Right cardiac atrium (tissue), 5 donors: ENCODE data around the gene SBK1. TPM values are rescaled to one million over a fixed set of nuclear protein-coding genes. Genes with fewer than 3 reads are reported as not detected.

Source experiments
- ATAC-seq, 2 donors: fragments of 200-7000 bp; cut with Tn5 transposase; one replicate each; pipeline versions ENCODE4 v1.8.0 to v1.9.1; 2020; ENCODE audit warnings: moderate library complexity in 2 of 2, mild to moderate bottlenecking in 1 of 2
- DNase-seq, 3 donors: peaks; one replicate each; pipeline ENCODE4 v3.0.0-alpha.2; 2020
- H3K27ac ChIP-seq: one replicate; pipeline ENCODE4 v1.5.1; 2013; ENCODE audit warnings: mild to moderate bottlenecking, low read length, control low read depth, moderate library complexity
- H3K27me3 ChIP-seq: one replicate; pipeline ENCODE4 v1.6.1; 2013; ENCODE audit not compliant: control insufficient read depth, insufficient read depth
- H3K4me1 ChIP-seq: one replicate; pipeline ENCODE4 v1.6.1; 2013; ENCODE audit warnings: low read length; ENCODE audit not compliant: control insufficient read depth, insufficient read depth
- H3K4me3 ChIP-seq: one replicate; pipeline ENCODE4 v1.5.1; 2013; ENCODE audit warnings: low read length, control low read depth
- H3K9me3 ChIP-seq: one replicate; pipeline ENCODE4 v1.6.1; 2013; ENCODE audit warnings: low read length; ENCODE audit not compliant: control insufficient read depth
- WGBS: extraction: QIAGEN DNeasy Blood & Tissue Kit; methylation state at CpG from one replicate; pipeline ENCODE4 v1.1.7; 2013; 5-methylcytosine and 5-hydroxymethylcytosine counted together
- intact Hi-C, 4 donors: fragments of 100-400 bp; cut with DNase I; formaldehyde crosslinking; loops; one replicate each; pipeline versions ENCODE4 v1.11.0 to v1.14.0; 2022 to 2023
- polyA plus RNA-seq: library from polyadenylated mRNA; stranded (reverse); fragments of 200-250 nt; gene quantifications from one replicate; pipeline ENCODE4 v1.2.3, GENCODE V29; 2013
- total RNA-seq, 4 donors: library from RNA; stranded (reverse); fragmentation: NEBNext Ultra II Directional; extraction: Animal tissue kit (Norgen Biotek cat#: 25700); gene quantifications; one replicate each; pipeline ENCODE4 v1.2.1, GENCODE V29; 2021
- donor health status: healthy with polysubstance abuse.
- donor health status: DM: no; HTN: yes; CAD: no.
- donor health status: DM: no; HTN: no; CAD: no.
- donor health status: DM: no; HTN: yes; CAD: no; lungs with severe emphysema.
- donor health status: DM: yes; HTN: yes; CAD: no.

Gene SBK1
- total and polyA plus RNA-seq, 5 donors: 0.19 to 1.3 (median 1.2) TPM

- intact Hi-C loops: no loop called here
- DNase-seq (no peak), ATAC-seq (no peak)
- no peak overlapping the region for H3K4me3 ChIP-seq
- WGBS: 77% methylated on average over 11 of the region's 11 CpGs
- H3K4me1 ChIP-seq: no peaks in the 10 kb centered on the region
- no peak overlapping the region for H3K27ac ChIP-seq
- H3K9me3 ChIP-seq: no peaks in the 10 kb centered on the region
- H3K27me3 ChIP-seq: no peaks in the 10 kb centered on the region
Measured at GRCh38 chr16:28295276-28295675, 3.0 kb downstream of the SBK1 start.

GRCh38 chr16:28297308-28297707 is 5.0 kb downstream of the SBK1 start:
- Histone ChIP-seq H3K4me3 (no peak overlapping the region), H3K4me1 (no peaks in the 10 kb centered on the region), H3K9me3 (no peaks in the 10 kb centered on the region), H3K27ac (no peak overlapping the region), H3K27me3 (no peaks in the 10 kb centered on the region)
- WGBS: 47% methylated on average over 2 of the region's 2 CpGs
- DNase-seq: no peak
- ATAC-seq: no peak
- intact Hi-C loops: no loop called here

- ATAC-seq (no peak), DNase-seq (no peak)
- Histone ChIP-seq H3K9me3 (no peaks in the 10 kb centered on the region), H3K4me3 (no peak overlapping the region), H3K27ac (no peak overlapping the region), H3K27me3 (no peaks in the 10 kb centered on the region), H3K4me1 (no peaks in the 10 kb centered on the region)
- WGBS: 51% methylated on average over 11 of the region's 11 CpGs
- intact Hi-C loops: no loop called here
Measured at GRCh38 chr16:28297784-28298510, 5.6 kb downstream of the SBK1 start.

- intact Hi-C loops: no loop called here
- ATAC-seq (no peak), DNase-seq (no peak)
- Histone ChIP-seq H3K27me3 (no peaks in the 10 kb centered on the region), H3K4me1 (no peaks in the 10 kb centered on the region), H3K4me3 (no peak overlapping the region), H3K27ac (no peak overlapping the region), H3K9me3 (no peaks in the 10 kb centered on the region)
- 65% methylated on average over 4 of the region's 4 CpGs for WGBS
Measured at GRCh38 chr16:28298511-28298878, 6.2 kb downstream of the SBK1 start.

- H3K4me3 ChIP-seq: no peak overlapping the region
- 90% methylated on average over 5 of the region's 5 CpGs for WGBS
- H3K27me3 ChIP-seq: no peaks in the 10 kb centered on the region
- H3K27ac ChIP-seq: no peak overlapping the region
- DNase-seq (no peak), ATAC-seq (no peak)
- intact Hi-C loops: no loop called here
- H3K4me1 ChIP-seq: no peaks in the 10 kb centered on the region
- H3K9me3 ChIP-seq: no peaks in the 10 kb centered on the region
Measured at GRCh38 chr16:28300327-28300726, 8.0 kb downstream of the SBK1 start.

GRCh38 chr16:28301154-28301553 is 8.8 kb downstream of the SBK1 start:
- WGBS: 58% methylated on average over 6 of the region's 6 CpGs
- no peaks in the 10 kb centered on the region for H3K9me3 ChIP-seq
- H3K4me1 ChIP-seq: no peaks in the 10 kb centered on the region
- no peak overlapping the region for H3K4me3 ChIP-seq
- intact Hi-C loops: no loop called here
- H3K27me3 ChIP-seq: no peaks in the 10 kb centered on the region
- peak; percentile 28 to 39 for ATAC-seq
- H3K27ac ChIP-seq: no peak overlapping the region
- no peak for DNase-seq

- 84% methylated on average over 2 of the region's 2 CpGs for WGBS
- DNase-seq: no peak
- intact Hi-C loops: no loop called here
- ATAC-seq: no peak
- Histone ChIP-seq H3K9me3 (no peaks in the 10 kb centered on the region), H3K4me3 (no peak overlapping the region), H3K27me3 (no peaks in the 10 kb centered on the region), H3K27ac (no peak overlapping the region), H3K4me1 (no peaks in the 10 kb centered on the region)
Measured at GRCh38 chr16:28301620-28302019, 9.3 kb downstream of the SBK1 start.

- intact Hi-C loops: no loop called here
- Histone ChIP-seq H3K4me1 (no peaks in the 10 kb centered on the region), H3K9me3 (no peaks in the 10 kb centered on the region), H3K27me3 (no peaks in the 10 kb centered on the region), H3K4me3 (no peak overlapping the region), H3K27ac (no peak overlapping the region)
- no peak for DNase-seq
- ATAC-seq: no peak
Measured at GRCh38 chr16:28303132-28303531, 10.8 kb downstream of the SBK1 start.

GRCh38 chr16:28304214-28304613 is 11.9 kb downstream of the SBK1 start:
- WGBS: 35% methylated on average over 8 of the region's 8 CpGs
- no peak overlapping the region for H3K27ac ChIP-seq
- H3K27me3 ChIP-seq: no peaks in the 10 kb centered on the region
- no peak overlapping the region for H3K4me3 ChIP-seq
- DNase-seq: peak in 1 of 3 donors; percentile 83
- intact Hi-C loops: no loop called here
- H3K9me3 ChIP-seq: no peaks in the 10 kb centered on the region
- H3K4me1 ChIP-seq: no peaks in the 10 kb centered on the region
- peak in 1 of 2 donors; percentile 50 for ATAC-seq

GRCh38 chr16:28307936-28308335 is 15.6 kb downstream of the SBK1 start:
- Histone ChIP-seq H3K9me3 (no peaks in the 10 kb centered on the region), H3K27me3 (no peaks in the 10 kb centered on the region), H3K4me1 (no peaks in the 10 kb centered on the region), H3K4me3 (no peak overlapping the region), H3K27ac (no peak overlapping the region)
- intact Hi-C loops: no loop called here
- DNase-seq (no peak), ATAC-seq (no peak)
- 52% methylated on average over 5 of the region's 5 CpGs for WGBS

GRCh38 chr16:28308794-28309584 is 16.7 kb downstream of the SBK1 start:
- intact Hi-C loops: no loop called here
- WGBS: 72% methylated on average over 14 of the region's 14 CpGs
- no peaks in the 10 kb centered on the region for H3K9me3 ChIP-seq
- H3K27me3 ChIP-seq: no peaks in the 10 kb centered on the region
- no peak for DNase-seq
- ATAC-seq: peak; percentile 44 to 75
- H3K4me3 ChIP-seq: no peak overlapping the region
- no peak overlapping the region for H3K27ac ChIP-seq
- H3K4me1 ChIP-seq: no peaks in the 10 kb centered on the region
